Gastroesophageal sphincter (tissue), 4 donors: ENCODE results near the gene TUBGCP6. TPM values are rescaled to one million over a fixed set of nuclear protein-coding genes. Genes with fewer than 3 reads are reported as not detected.

Experiments used
- ATAC-seq: fragments of 150-250 bp; one replicate; pipeline ENCODE4 v1.9.1; 2016; ENCODE audit warnings: mild to moderate bottlenecking, moderate library complexity
- H3K27ac ChIP-seq, 4 donors: fragments of 200-600 bp; sonication (generic) in 3 of 4; 1 replicate in 3 of 4; 2 replicates in 1 of 4; pipeline ENCODE4 v1.5.1; 2016 to 2019
- H3K27me3 ChIP-seq: fragments of 200-600 bp; sonication (generic); one replicate; pipeline ENCODE4 v1.5.1; 2019
- H3K36me3 ChIP-seq, 2 donors: fragments of 200-600 bp; sonication (generic); one replicate each; pipeline ENCODE4 v1.5.1; 2019; ENCODE audit warnings: control low read depth in 1 of 2
- H3K4me1 ChIP-seq, 3 donors: fragments of 200-600 bp; sonication (generic); 1 replicate in 2 of 3; 2 replicates in 1 of 3; pipeline ENCODE4 v1.5.1; 2016 to 2019; ENCODE audit warnings: control low read depth in 2 of 3
- H3K4me3 ChIP-seq, 2 donors: fragments of 200-600 bp; sonication (generic); one replicate each; pipeline ENCODE4 v1.5.1; 2019; ENCODE audit warnings: mild to moderate bottlenecking in 1 of 2, moderate library complexity in 1 of 2
- H3K9me3 ChIP-seq, 3 donors: fragments of 200-600 bp; sonication (generic); one replicate each; pipeline ENCODE4 v1.5.1; 2017 to 2019; ENCODE audit warnings: control low read depth in 2 of 3
- CTCF ChIP-seq, 4 experiments: fragments of 200-600 bp in 2 of 4; fragments of 450-650 bp in 2 of 4; sonication (generic) in 1 of 4; IDR thresholded peaks; one replicate each; pipeline ENCODE4 v1.5.1; 2017 to 2019; ENCODE audit warnings: antibody characterized with exemption in 4 of 4, mild to moderate bottlenecking in 2 of 4, moderate library complexity in 2 of 4
- EP300 ChIP-seq: sonication (generic); formaldehyde crosslinking; IDR thresholded peaks from one replicate; pipeline ENCODE4 v1.6.1; 2017; ENCODE audit warnings: antibody characterized with exemption, mild to moderate bottlenecking
- POLR2A ChIP-seq, 2 donors: fragments of 450-650 bp; IDR thresholded peaks; one replicate each; pipeline ENCODE4 v1.6.1; 2017; ENCODE audit warnings: antibody characterized with exemption in 2 of 2, mild to moderate bottlenecking in 2 of 2, moderate library complexity in 1 of 2
- POLR2AphosphoS5 ChIP-seq: sonication (generic); formaldehyde crosslinking; IDR thresholded peaks from one replicate; pipeline ENCODE4 v1.6.1; 2017; ENCODE audit warnings: antibody characterized with exemption
- WGBS, 2 donors: methylation state at CpG; one replicate each; pipeline ENCODE4 v1.1.5; 2018; ENCODE audit warnings: low coverage in 1 of 2; 5-methylcytosine and 5-hydroxymethylcytosine counted together
- total RNA-seq, 4 donors: library from RNA; depleted of rRNA; stranded (reverse); fragments of >200 nt; gene quantifications; one replicate each; pipeline ENCODE4 v1.1.0, GENCODE V29; 2016

TUBGCP6 gene
- total RNA-seq, 4 donors from 2014 or later, result 26.1 to 48.3 (median 37.4) TPM

- Histone ChIP-seq H3K27ac (peak overlapping the region in 3 of 4 donors; percentile 34 to 84 (median 65)), H3K4me3 (peak overlapping the region; percentile 69 to 82), H3K4me1 (peaks cover 0 to 71% (median 37%) of the 10 kb centered on the region in 3 donors), H3K9me3 (no peaks in the 10 kb centered on the region), H3K36me3 (no peaks in the 10 kb centered on the region), H3K27me3 (peaks cover under 1% of the 10 kb centered on the region)
- no CpG with 5 or more reads among the region's 47 CpGs for WGBS, 2 donors
- no peak for ATAC-seq
- TF ChIP-seq CTCF (IDR thresholded peaks at IDR 0.05) (no peak), POLR2AphosphoS5 (no peak), EP300 (no peak), POLR2A (IDR thresholded peaks at IDR 0.05) (no peak)
These were observed 58.6 kb downstream of the TUBGCP6 start for GRCh38 chr22:50186181-50186714.

GRCh38 chr22:50185375-50186087, 59.3 kb downstream of the TUBGCP6 start, which contains the start of gene TRABD:
Gene TRABD, plus strand, starts transcription at chr22:50185913. Its CDS starts 7,148 bp downstream, at chr22:50193061.
- WGBS, 2 donors, result no CpG with 5 or more reads among the region's 90 CpGs
- Histone ChIP-seq H3K9me3 (no peaks in the 10 kb centered on the region), H3K36me3 (no peaks in the 10 kb centered on the region), H3K4me1 (peaks cover 0 to 64% (median 30%) of the 10 kb centered on the region in 3 donors), H3K27ac (peak within 1 kb of the TSS in 3 of 4 donors; percentile 34 to 84 (median 65)), H3K4me3 (peak within 1 kb of the TSS; percentile 69 to 82), H3K27me3 (peaks cover 7% of the 10 kb centered on the region)
- ATAC-seq, result peak; percentile 87
- TF ChIP-seq EP300 (no peak), POLR2AphosphoS5 (no peak), CTCF (IDR thresholded peaks at IDR 0.05) (no peak), POLR2A (IDR thresholded peaks at IDR 0.05) (no peak)

- ATAC-seq, result peak; percentile 2
- Histone ChIP-seq H3K27ac (peak overlapping the region in 3 of 4 donors; percentile 3 to 84 (median 35)), H3K27me3 (peaks cover 13% of the 10 kb centered on the region), H3K4me3 (peak overlapping the region; percentile 48 to 82), H3K4me1 (peaks cover 0 to 58% (median 25%) of the 10 kb centered on the region in 3 donors), H3K9me3 (no peaks in the 10 kb centered on the region), H3K36me3 (no peaks in the 10 kb centered on the region)
- WGBS, 2 donors, result no CpG with 5 or more reads among the region's 63 CpGs
- TF ChIP-seq CTCF (IDR thresholded peaks at IDR 0.05), result no peak
These were observed 59.9 kb downstream of the TUBGCP6 start for GRCh38 chr22:50184902-50185374.

- no peak for TF ChIP-seq CTCF (IDR thresholded peaks at IDR 0.05)
- TF ChIP-seq POLR2AphosphoS5, result no peak
- no peak for TF ChIP-seq POLR2A (IDR thresholded peaks at IDR 0.05)
- TF ChIP-seq EP300, result no peak
- 0 to 70% methylated on average over 1 to 2 of the region's 32 CpGs for WGBS, 2 donors
- Histone ChIP-seq H3K9me3 (no peaks in the 10 kb centered on the region), H3K27me3 (peaks cover 20% of the 10 kb centered on the region), H3K4me1 (peaks cover 0 to 51% (median 19%) of the 10 kb centered on the region in 3 donors), H3K27ac (peak overlapping the region in 3 of 4 donors; percentile 35 to 84 (median 50)), H3K4me3 (peak overlapping the region in 1 of 2 donors; percentile 82), H3K36me3 (no peaks in the 10 kb centered on the region)
- ATAC-seq, result peak; percentile 44
These were observed 60.6 kb downstream of the TUBGCP6 start for GRCh38 chr22:50184004-50184901.
